HL-60 (cell line): Measurements from ENCODE around the gene CDH2.

Experiments used
- DNase-seq, 2 experiments: peaks; one replicate each; pipeline ENCODE4 v3.0.0-alpha.2; 2010 to 2020; ENCODE audit warnings: low read depth in 1 of 2, low spot score in 1 of 2
- H3K27ac ChIP-seq: fragments of 250-450 bp; sonication (Bioruptor Pico); replicated peaks from 2 replicates; pipeline ENCODE4 v1.5.1; 2020; ENCODE audit warnings: mild to moderate bottlenecking, moderate library complexity
- H3K27me3 ChIP-seq: fragments of 250-450 bp; sonication (Bioruptor Pico); 2 replicates; pipeline ENCODE4 v1.5.1; 2021; ENCODE audit warnings: mild to moderate bottlenecking, moderate library complexity; ENCODE audit not compliant: insufficient read depth, poor library complexity, severe bottlenecking
- H3K4me3 ChIP-seq: replicated peaks from 2 replicates; pipeline ENCODE4 v1.5.1; 2011; ENCODE audit warnings: mild to moderate bottlenecking, control low read depth, low read length; ENCODE audit not compliant: insufficient read depth
- CTCF ChIP-seq: IDR thresholded peaks from one replicate; pipeline ENCODE4 v1.5.1; 2011; ENCODE audit warnings: low read length, control low read depth, inconsistent platforms; ENCODE audit not compliant: insufficient read depth
- GABPA ChIP-seq: IDR thresholded peaks from 2 replicates; pipeline ENCODE4 v1.6.1; 2012; ENCODE audit warnings: low read depth
- POLR2AphosphoS5 ChIP-seq: IDR thresholded peaks from 2 replicates; pipeline ENCODE4 v1.6.1; 2012; ENCODE audit warnings: low read depth
- REST ChIP-seq: IDR thresholded peaks from 2 replicates; pipeline ENCODE4 v1.6.1; 2012; ENCODE audit warnings: low read depth; ENCODE audit not compliant: insufficient replicate concordance
- SPI1 ChIP-seq: IDR thresholded peaks from 2 replicates; pipeline ENCODE4 v1.6.1; 2012; ENCODE audit warnings: low read depth, mild to moderate bottlenecking, borderline replicate concordance

CDH2 gene

GRCh38 chr18:28099237-28099636, 77.7 kb downstream of the CDH2 start:
- H3K27me3 ChIP-seq = no peaks in the 10 kb centered on the region
- H3K4me3 ChIP-seq = no peak overlapping the region
- no peak for DNase-seq
- TF ChIP-seq POLR2AphosphoS5 (no peak), GABPA (no peak), CTCF (no peak), REST (no peak), SPI1 (no peak)
- no peak overlapping the region for H3K27ac ChIP-seq

GRCh38 chr18:28095631-28096030, 81.3 kb downstream of the CDH2 start:
- H3K27ac ChIP-seq = no peak overlapping the region
- TF ChIP-seq SPI1 (no peak), POLR2AphosphoS5 (no peak), GABPA (no peak), REST (no peak), CTCF (no peak)
- H3K27me3 ChIP-seq = no peaks in the 10 kb centered on the region
- DNase-seq = no peak
- H3K4me3 ChIP-seq = no peak overlapping the region

- H3K27ac ChIP-seq = no peak overlapping the region
- TF ChIP-seq SPI1 (no peak), GABPA (no peak), CTCF (no peak), POLR2AphosphoS5 (no peak), REST (no peak)
- no peaks in the 10 kb centered on the region for H3K27me3 ChIP-seq
- DNase-seq = no peak
- no peak overlapping the region for H3K4me3 ChIP-seq
These were observed 81.9 kb downstream of the CDH2 start for GRCh38 chr18:28095041-28095440.
